ENCODE results near the gene DEFB113. TPM values are rescaled to one million over a fixed set of nuclear protein-coding genes. Genes with fewer than 3 reads are reported as not detected.
A peak's percentile ranks its signal among the peaks of the same experiment; 100 is the strongest.

DEFB113 gene
- total RNA-seq, 1 experiment from 2014 or later = not detected

DNA sequence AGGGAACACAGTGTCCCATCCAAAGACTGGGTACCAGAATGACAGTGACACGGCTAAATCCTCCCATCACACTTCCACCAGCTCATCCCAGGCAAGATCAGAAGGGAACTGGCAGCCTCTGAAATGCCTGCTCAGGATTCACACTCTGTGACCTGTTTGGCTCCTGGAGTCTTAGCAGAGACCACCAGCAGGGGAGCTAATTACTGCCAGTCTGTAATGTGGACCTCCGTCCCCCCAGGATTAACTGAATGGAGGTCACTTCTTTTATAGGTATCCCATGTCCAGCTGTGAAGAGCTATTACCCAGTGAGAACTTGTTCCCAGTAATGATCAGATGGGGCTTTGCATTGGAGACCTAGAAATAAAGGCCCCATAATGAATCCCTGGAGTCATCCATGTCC, 50.6 kb downstream of the DEFB113 start:
- Histone ChIP-seq H4K91ac (ENCODE audit: insufficient read length, low read depth, low read length) (no peak overlapping the region), H2AK5ac (ENCODE audit: insufficient read length, low read length) (no peak overlapping the region), H3K14ac (ENCODE audit: insufficient read depth, low read length) (no peak overlapping the region), H3K4me2 (ENCODE audit: insufficient read depth, insufficient read length, low read length) (no peak overlapping the region), H2BK12ac (ENCODE audit: insufficient read length, low read depth, low read length) (no peak overlapping the region), H2AFZ (ENCODE audit: low read length) (no peak overlapping the region), H4K20me1 (ENCODE audit: control insufficient read depth, insufficient read depth, insufficient read length) (no peaks in the 10 kb centered on the region), H3K23me2 (ENCODE audit: insufficient read length, low read depth, low read length, poor library complexity, severe bottlenecking) (no peaks in the 10 kb centered on the region), H3K79me1 (ENCODE audit: insufficient read depth, low read depth, low read length, poor library complexity, severe bottlenecking) (no peaks in the 10 kb centered on the region), H3K79me2 (ENCODE audit: insufficient read depth, low read length) (no peaks in the 10 kb centered on the region), H3T11ph (ENCODE audit: low read length) (no peak overlapping the region), H3K23ac (ENCODE audit: insufficient read length, low read depth, low read length) (no peak overlapping the region), H4K8ac (replicated peaks; ENCODE audit: insufficient read length, low read depth, low read length) (no peak overlapping the region), H3K9ac (ENCODE audit: extremely low read depth, insufficient read length, low read length) (no peak overlapping the region), H3K56ac (ENCODE audit: insufficient read length, low read depth, low read length) (no peak overlapping the region), H2BK120ac (ENCODE audit: low read depth, low read length, poor library complexity, severe bottlenecking) (no peak overlapping the region), H4K5ac (ENCODE audit: insufficient read length, low read depth, low read length) (no peak overlapping the region), H3K4me1 (ENCODE audit: insufficient read depth, low read length) (peaks cover 4% of the 10 kb centered on the region; the same call in 1 of the 2 replicates), H3K27me3 (ENCODE audit: insufficient read depth, low read length) (no peaks in the 10 kb centered on the region), H2BK15ac (ENCODE audit: low read depth, low read length) (no peak overlapping the region), H3K4ac (ENCODE audit: low read depth, low read length) (no peak overlapping the region), H3K27ac (ENCODE audit: insufficient read length, low read depth, low read length) (no peak overlapping the region), H3K18ac (ENCODE audit: insufficient read length, low read depth, low read length) (no peak overlapping the region), H3K9me3 (ENCODE audit: control insufficient read depth, low read depth, low read length) (no peaks in the 10 kb centered on the region), H2BK20ac (ENCODE audit: low read depth, low read length, poor library complexity, severe bottlenecking) (no peak overlapping the region), H2BK5ac (ENCODE audit: insufficient read length, low read length) (no peak overlapping the region)
- no peaks in the 10 kb centered on the region for H3K9me3 Mint-ChIP-seq
- peak overlapping the region in 2 of 3 experiments; percentile 24 to 71; a peak in 3 of 7 replicates for H3K27ac Mint-ChIP-seq
- no peaks in the 10 kb centered on the region; a peak in 1 of 7 replicates for H3K36me3 Mint-ChIP-seq (ENCODE audit: insufficient read depth in 1 of 3, low read depth in 3 of 3)
- no CpG with 5 or more reads among the region's 2 CpGs for WGBS (ENCODE audit: extremely low coverage, insufficient read length, low lambda C conversion rate)
- DNase-seq = peak; percentile 55
- no peak overlapping the region for H3K4me3 Mint-ChIP-seq
- TF ChIP-seq, protein P1, sequence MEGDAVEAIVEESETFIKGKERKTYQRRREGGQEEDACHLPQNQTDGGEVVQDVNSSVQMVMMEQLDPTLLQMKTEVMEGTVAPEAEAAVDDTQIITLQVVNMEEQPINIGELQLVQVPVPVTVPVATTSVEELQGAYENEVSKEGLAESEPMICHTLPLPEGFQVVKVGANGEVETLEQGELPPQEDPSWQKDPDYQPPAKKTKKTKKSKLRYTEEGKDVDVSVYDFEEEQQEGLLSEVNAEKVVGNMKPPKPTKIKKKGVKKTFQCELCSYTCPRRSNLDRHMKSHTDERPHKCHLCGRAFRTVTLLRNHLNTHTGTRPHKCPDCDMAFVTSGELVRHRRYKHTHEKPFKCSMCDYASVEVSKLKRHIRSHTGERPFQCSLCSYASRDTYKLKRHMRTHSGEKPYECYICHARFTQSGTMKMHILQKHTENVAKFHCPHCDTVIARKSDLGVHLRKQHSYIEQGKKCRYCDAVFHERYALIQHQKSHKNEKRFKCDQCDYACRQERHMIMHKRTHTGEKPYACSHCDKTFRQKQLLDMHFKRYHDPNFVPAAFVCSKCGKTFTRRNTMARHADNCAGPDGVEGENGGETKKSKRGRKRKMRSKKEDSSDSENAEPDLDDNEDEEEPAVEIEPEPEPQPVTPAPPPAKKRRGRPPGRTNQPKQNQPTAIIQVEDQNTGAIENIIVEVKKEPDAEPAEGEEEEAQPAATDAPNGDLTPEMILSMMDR (conservative IDR thresholded peaks at IDR 0.05) = peak; percentile 39; the same call in 2 of the 3 replicates
- H3K27me3 Mint-ChIP-seq (ENCODE audit: low read depth) = no peaks in the 10 kb centered on the region
- peaks cover 49 to 51% of the 10 kb centered on the region in 2 experiments for H3K4me1 Mint-ChIP-seq

Other genes with a start within 250 kb of the DEFB113 start
- gene CRISP3, start 225.2 kb downstream of the DEFB113 start, total RNA-seq (2021) = not detected in 2 replicates
- not detected in 2 replicates for gene PGK2, start 182.3 kb downstream of the DEFB113 start, total RNA-seq (2021)
- gene CRISP1, start 103.1 kb downstream of the DEFB113 start, total RNA-seq (2021) = not detected in 2 replicates
- not detected in 2 replicates for gene DEFB114, start 5.5 kb downstream of the DEFB113 start, total RNA-seq (2021)
- not detected in 2 replicates for gene DEFB110, start 52.4 kb upstream of the DEFB113 start, total RNA-seq (2021)
- not detected in 2 replicates for gene DEFB112, start 80.3 kb upstream of the DEFB113 start, total RNA-seq (2021)